K562 (cell line): ENCODE results near the gene OMA1. TPM values are rescaled to one million over a fixed set of nuclear protein-coding genes. Genes with fewer than 3 reads are reported as not detected.

Experiments
- ATAC-seq: fragments of 200-7000 bp; cut with Tn5 transposase; 3 replicates; pipeline ENCODE4 v1.9.1; 2020; ENCODE audit warnings: moderate library complexity
- BruUV-seq: library from RNA; stranded (reverse); fragments of 400-500 nt; replicated peaks from 2 replicates; lab custom pipeline; 2021; lab: Mats Ljungman, UMichigan
- CTCF ChIA-PET: fragments of 300-600 bp; formaldehyde crosslinking; extraction: SDS; loops from one replicate; lab custom pipeline; 2021; ENCODE audit warnings: low intra/inter-chr PET ratio; lab: Yijun Ruan, JAX
- POLR2A ChIA-PET: fragments of 300-600, 350-650 bp; sonication (Branson Sonifier 250); formaldehyde crosslinking; extraction: SDS; loops from one replicate; lab custom pipeline; 2021; ENCODE audit warnings: antibody characterized with exemption, inconsistent platforms; lab: Yijun Ruan, JAX
- DNase-seq, 4 experiments: peaks; one replicate each; pipeline versions ENCODE4 v3.0.0 to v3.0.0-alpha.2; 2011 to 2018; ENCODE audit warnings: low spot score in 3 of 4, mixed read lengths in 3 of 4; ENCODE audit errors: extremely low read depth in 1 of 4
- FAIRE-seq: peaks from 2 replicates; lab custom pipeline; 2011; peaks lifted over from hg19 to GRCh38; lab: Jason Lieb, UNC
- H2AFZ ChIP-seq: 2 replicates; pipeline ENCODE4 v1.6.0; 2011; ENCODE audit warnings: low read depth, low read length, control low read depth, inconsistent platforms
- H3K27ac ChIP-seq: fragments of 200-600 bp; 3 replicates; pipeline ENCODE4 v1.8.0; 2011; ENCODE audit warnings: low read depth, mild to moderate bottlenecking, control low read depth, inconsistent platforms, low read length, moderate library complexity, mixed read lengths; ENCODE audit errors: extremely low read depth
- H3K27me3 ChIP-seq, 2 experiments: fragments of 300-600 bp in 1 of 2; 2 replicates in 1 of 2; 3 replicates in 1 of 2; pipeline versions ENCODE4 v1.6.0 to v1.8.0; 2011; ENCODE audit warnings: inconsistent platforms in 2 of 2, low read length in 2 of 2, mild to moderate bottlenecking in 1 of 2, mixed read lengths in 1 of 2, moderate library complexity in 1 of 2; ENCODE audit not compliant: control insufficient read depth in 2 of 2, insufficient read depth in 2 of 2
- H3K36me3 ChIP-seq: fragments of 300-600 bp; 3 replicates; pipeline ENCODE4 v1.8.0; 2011; ENCODE audit warnings: mild to moderate bottlenecking, low read length, inconsistent platforms; ENCODE audit not compliant: control insufficient read depth, insufficient read depth
- H3K4me1 ChIP-seq, 2 experiments: fragments of 200-600 bp in 1 of 2; replicated peaks in 1 of 2; 2 replicates in 1 of 2; 3 replicates in 1 of 2; pipeline versions ENCODE4 v1.5.1 to v1.8.0; 2011; ENCODE audit warnings: inconsistent platforms in 2 of 2, low read length in 2 of 2, mild to moderate bottlenecking in 1 of 2, mixed read lengths in 1 of 2, moderate library complexity in 1 of 2; ENCODE audit not compliant: control insufficient read depth in 2 of 2, insufficient read depth in 2 of 2
- H3K4me2 ChIP-seq: 2 replicates; pipeline ENCODE4 v1.6.1; 2011; ENCODE audit warnings: low read length, control low read depth, inconsistent platforms, mixed read lengths; ENCODE audit not compliant: insufficient read depth
- H3K4me3 ChIP-seq: fragments of 200-600 bp; sonication (generic), shearing (Covaris generic); 2 replicates; pipeline ENCODE4 v1.5.1; 2016; ENCODE audit warnings: control low read depth, inconsistent platforms
- H3K79me2 ChIP-seq: fragments of 200-600 bp; 3 replicates; pipeline ENCODE4 v1.8.0; 2011; ENCODE audit warnings: low read length, inconsistent platforms; ENCODE audit not compliant: control insufficient read depth, insufficient read depth
- H3K9ac ChIP-seq, 2 experiments: 2 replicates each; pipeline versions ENCODE4 v1.6.0 to v1.6.1; 2011; ENCODE audit warnings: low read depth in 2 of 2, low read length in 2 of 2, control low read depth in 1 of 2, inconsistent platforms in 1 of 2, mild to moderate bottlenecking in 1 of 2, mixed read lengths in 1 of 2; ENCODE audit not compliant: insufficient read depth in 1 of 2
- H3K9me1 ChIP-seq: one replicate; pipeline ENCODE4 v1.6.0; 2011; ENCODE audit warnings: inconsistent platforms, mild to moderate bottlenecking, low read length, moderate library complexity; ENCODE audit not compliant: control insufficient read depth, insufficient read depth
- H3K9me3 ChIP-seq: replicated peaks from 2 replicates; pipeline ENCODE4 v1.5.1; 2011; ENCODE audit warnings: low read depth, low read length, inconsistent platforms; ENCODE audit not compliant: control insufficient read depth, insufficient read depth
- H4K20me1 ChIP-seq: replicated peaks from 2 replicates; pipeline ENCODE4 v1.6.1; 2011; ENCODE audit warnings: low read length, inconsistent platforms, mixed read lengths; ENCODE audit not compliant: control insufficient read depth, insufficient read depth
- DNMT1 ChIP-seq: fragments of 450-650 bp; IDR thresholded peaks from 2 replicates; pipeline ENCODE4 v1.6.1; 2016; ENCODE audit warnings: antibody characterized with exemption, mild to moderate bottlenecking
- LEF1 ChIP-seq: fragments of 450-650 bp; IDR thresholded peaks from 2 replicates; pipeline ENCODE4 v1.6.1; 2016; ENCODE audit warnings: mild to moderate bottlenecking
- NR1H2 ChIP-seq: sonication (generic); formaldehyde crosslinking; IDR thresholded peaks from 2 replicates; pipeline ENCODE4 v1.4.0; 2020; ENCODE audit warnings: mild to moderate bottlenecking, missing genetic modification reagents
- PHF8 ChIP-seq: fragments of 200-600 bp; sonication (generic); IDR thresholded peaks from 2 replicates; pipeline ENCODE4 v1.6.1; 2012; ENCODE audit warnings: mixed run types, mild to moderate bottlenecking, inconsistent platforms, low read length, moderate library complexity, borderline replicate concordance
- RFX7 ChIP-seq: fragments of 250-450 bp; sonication (Bioruptor Pico); IDR thresholded peaks from 2 replicates; pipeline ENCODE4 v1.5.1; 2021; ENCODE audit warnings: mild to moderate bottlenecking
- RUNX1 ChIP-seq: sonication (generic); IDR thresholded peaks from 2 replicates; pipeline ENCODE4 v1.6.1; 2016; ENCODE audit warnings: antibody characterized with exemption, low read depth
- TCF7L2 ChIP-seq: fragments of 150-350 bp; IDR thresholded peaks from 2 replicates; pipeline ENCODE4 v1.6.1; 2016; ENCODE audit warnings: low read depth, mild to moderate bottlenecking, low read length, moderate library complexity
- TCFL5 ChIP-seq: fragments of 250-450 bp; sonication (Bioruptor Pico); conservative IDR thresholded peaks from 2 replicates; pipeline ENCODE4 v1.6.1; 2021; ENCODE audit warnings: mild to moderate bottlenecking, moderate library complexity, matching md5 sums
- XRCC4 ChIP-seq: IDR thresholded peaks from one replicate; pipeline ENCODE4 v1.6.1; 2011; ENCODE audit not compliant: insufficient read depth, insufficient read length; ENCODE audit errors: extremely low read depth
- ZNF316 ChIP-seq: fragments of 450-650 bp; IDR thresholded peaks from 2 replicates; pipeline ENCODE4 v1.6.1; 2016
- ZNF41 ChIP-seq: fragments of 250-450 bp; sonication (Bioruptor Pico); conservative IDR thresholded peaks from 2 replicates; pipeline ENCODE4 v1.4.0; 2020; ENCODE audit warnings: mild to moderate bottlenecking
- ZNF561 ChIP-seq: fragments of 450-650 bp; formaldehyde crosslinking; conservative IDR thresholded peaks from 2 replicates; pipeline ENCODE4 v1.4.0; 2020; ENCODE audit warnings: mild to moderate bottlenecking, moderate library complexity
- ZNF780A ChIP-seq: fragments of 250-450 bp; sonication (Bioruptor Pico); IDR thresholded peaks from 2 replicates; pipeline ENCODE4 v1.5.0; 2021; ENCODE audit warnings: mild to moderate bottlenecking
- ZNF785 ChIP-seq: fragments of 250-450 bp; sonication (Bioruptor Pico); IDR thresholded peaks from 2 replicates; pipeline ENCODE4 v1.4.0; 2020; ENCODE audit warnings: mild to moderate bottlenecking
- WGBS: fragments of 100-300 bp; shearing (Covaris generic); methylation state at CpG from one replicate; pipeline ENCODE4 v1.1.6; 2016; ENCODE audit warnings: low coverage, mixed read lengths; ENCODE audit not compliant: insufficient coverage; ENCODE audit errors: missing lambda C conversion rate; 5-methylcytosine and 5-hydroxymethylcytosine counted together
- in situ Hi-C: fragments of 300-500 bp; cut with MboI; formaldehyde crosslinking; loops from 4 replicates; pipeline ENCODE4 v1.15.0; 2018; ENCODE audit warnings: inconsistent platforms, mixed read lengths
- intact Hi-C: fragments of 100-400 bp; cut with micrococcal nuclease; formaldehyde crosslinking; loops from 2 replicates; pipeline ENCODE4 v1.14.2; 2022
- polyA plus RNA-seq, 8 experiments: library from polyadenylated mRNA; depleted of rRNA in 4 of 8; stranded (reverse) in 5 of 8; unstranded in 3 of 8; fragments of >200 nt; fragmentation: Nextera tagmentation in 2 of 8; fragmentation: Illumina TruSeq in 1 of 8; extraction: Ambion mirVana in 2 of 8; extraction: Trizol in 1 of 8; gene quantifications; 2 replicates each; pipeline versions ENCODE4 v1.2.1 to v1.2.3, GENCODE V29; 2011 to 2014; ENCODE audit warnings: inconsistent platforms in 1 of 8, missing spikeins in 1 of 8
- total RNA-seq, 7 experiments: library from RNA; depleted of rRNA in 6 of 7; stranded (reverse); fragments of >200 nt in 6 of 7; fragmentation: Illumina TruSeq in 2 of 7; extraction: Trizol in 2 of 7; gene quantifications; 2 replicates each; pipeline versions ENCODE4 v1.2.1 to v1.2.3, GENCODE V29; 2011 to 2021; ENCODE audit warnings: low replicate concordance in 1 of 7
- TF ChIP-seq, protein P1 (sequence below): fragments of 250-450 bp; sonication (Bioruptor Pico); IDR thresholded peaks from 2 replicates; pipeline ENCODE4 v1.9.0; 2021; ENCODE audit warnings: mild to moderate bottlenecking
- TF ChIP-seq, protein P2 (sequence below): sonication (generic); formaldehyde crosslinking; IDR thresholded peaks from 2 replicates; pipeline ENCODE4 v1.8.0; 2022; ENCODE audit warnings: missing genetic modification reagents, mild to moderate bottlenecking, moderate library complexity, borderline replicate concordance
- TF ChIP-seq, protein P3 (sequence below): fragments of 450-650 bp; IDR thresholded peaks from 2 replicates; pipeline ENCODE4 v1.6.1; 2017; ENCODE audit warnings: antibody characterized with exemption

Gene OMA1
- total and polyA plus RNA-seq, 9 of the 15 experiments (the other 6 are each of a cell fraction or from before 2014, with no cell fraction given), result 16.6 to 51.5 (median 33.5) TPM

DNA sequence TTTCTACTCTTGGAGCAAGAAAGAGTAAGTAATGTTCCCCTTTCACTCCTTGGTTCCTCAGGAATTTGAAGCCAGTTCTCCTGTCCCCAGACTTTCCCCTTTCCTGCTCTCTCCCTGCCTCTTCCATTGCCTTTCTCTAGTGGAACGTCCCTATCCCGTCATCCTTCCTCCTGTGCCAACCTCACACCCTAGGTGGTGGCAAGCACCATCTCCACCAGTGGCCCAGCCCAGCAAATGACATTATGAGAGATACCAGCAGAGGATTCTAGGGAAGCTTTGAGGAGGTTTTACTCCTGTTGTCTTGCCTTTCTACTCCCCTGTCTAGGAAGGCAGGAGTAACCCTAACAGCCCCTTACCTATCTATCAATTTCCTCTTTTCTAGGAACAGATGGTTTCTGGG is 38.6 kb upstream of the OMA1 start:
- peaks cover 2 to 3% of the 10 kb centered on the region in 2 experiments; a peak in 1 of 5 replicates for H3K27me3 ChIP-seq
- H4K20me1 ChIP-seq, result no peaks in the 10 kb centered on the region; the same call in 1 of the 2 replicates
- H3K4me2 ChIP-seq, result no peak overlapping the region
- FAIRE-seq, result no peak
- POLR2A ChIA-PET, result no interaction called here
- BruUV-seq, result no TSS peak
- no peak for ATAC-seq
- intact Hi-C loops, result no loop called here
- in situ Hi-C loops, result no loop called here
- H3K27ac ChIP-seq, result no peak overlapping the region
- H3K4me3 ChIP-seq, result no peak overlapping the region
- WGBS, result 16% methylated on average over 2 of the region's 2 CpGs
- no peak for DNase-seq
- H3K9me1 ChIP-seq, result no peaks in the 10 kb centered on the region
- H3K9ac ChIP-seq, result no peak overlapping the region
- H3K9me3 ChIP-seq, result no peaks in the 10 kb centered on the region
- H2AFZ ChIP-seq, result no peak overlapping the region
- peaks cover 0 to 12% of the 10 kb centered on the region in 2 experiments; a peak in 2 of 5 replicates for H3K4me1 ChIP-seq
- TF ChIP-seq RFX7 (CRISPR knock-in tag), result no peak
- TF ChIP-seq ZNF780A (CRISPR knock-in tag), result no peak
- TF ChIP-seq NR1H2 (CRISPR knock-in tag), result no peak
- no peak for TF ChIP-seq XRCC4
- no peak for TF ChIP-seq RUNX1
- TF ChIP-seq, protein P1, sequence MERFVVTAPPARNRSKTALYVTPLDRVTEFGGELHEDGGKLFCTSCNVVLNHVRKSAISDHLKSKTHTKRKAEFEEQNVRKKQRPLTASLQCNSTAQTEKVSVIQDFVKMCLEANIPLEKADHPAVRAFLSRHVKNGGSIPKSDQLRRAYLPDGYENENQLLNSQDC, result no peak
- no peak for TF ChIP-seq TCF7L2
- TF ChIP-seq LEF1, result no peak
- TF ChIP-seq ZNF316, result no peak
- TF ChIP-seq PHF8, result no peak
- no peak for TF ChIP-seq ZNF41 (CRISPR knock-in tag)
- TF ChIP-seq, protein P2, sequence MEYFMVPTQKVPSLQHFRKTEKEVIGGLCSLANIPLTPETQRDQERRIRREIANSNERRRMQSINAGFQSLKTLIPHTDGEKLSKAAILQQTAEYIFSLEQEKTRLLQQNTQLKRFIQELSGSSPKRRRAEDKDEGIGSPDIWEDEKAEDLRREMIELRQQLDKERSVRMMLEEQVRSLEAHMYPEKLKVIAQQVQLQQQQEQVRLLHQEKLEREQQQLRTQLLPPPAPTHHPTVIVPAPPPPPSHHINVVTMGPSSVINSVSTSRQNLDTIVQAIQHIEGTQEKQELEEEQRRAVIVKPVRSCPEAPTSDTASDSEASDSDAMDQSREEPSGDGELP (CRISPR knock-in tag), result no peak
- TF ChIP-seq, protein P3, sequence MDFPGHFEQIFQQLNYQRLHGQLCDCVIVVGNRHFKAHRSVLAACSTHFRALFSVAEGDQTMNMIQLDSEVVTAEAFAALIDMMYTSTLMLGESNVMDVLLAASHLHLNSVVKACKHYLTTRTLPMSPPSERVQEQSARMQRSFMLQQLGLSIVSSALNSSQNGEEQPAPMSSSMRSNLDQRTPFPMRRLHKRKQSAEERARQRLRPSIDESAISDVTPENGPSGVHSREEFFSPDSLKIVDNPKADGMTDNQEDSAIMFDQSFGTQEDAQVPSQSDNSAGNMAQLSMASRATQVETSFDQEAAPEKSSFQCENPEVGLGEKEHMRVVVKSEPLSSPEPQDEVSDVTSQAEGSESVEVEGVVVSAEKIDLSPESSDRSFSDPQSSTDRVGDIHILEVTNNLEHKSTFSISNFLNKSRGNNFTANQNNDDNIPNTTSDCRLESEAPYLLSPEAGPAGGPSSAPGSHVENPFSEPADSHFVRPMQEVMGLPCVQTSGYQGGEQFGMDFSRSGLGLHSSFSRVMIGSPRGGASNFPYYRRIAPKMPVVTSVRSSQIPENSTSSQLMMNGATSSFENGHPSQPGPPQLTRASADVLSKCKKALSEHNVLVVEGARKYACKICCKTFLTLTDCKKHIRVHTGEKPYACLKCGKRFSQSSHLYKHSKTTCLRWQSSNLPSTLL, result no peak
- no peak for TF ChIP-seq TCFL5
- no peak for TF ChIP-seq DNMT1
- TF ChIP-seq ZNF561 (CRISPR knock-in tag), result no peak
- TF ChIP-seq ZNF785 (CRISPR knock-in tag), result no peak
- no peaks in the 10 kb centered on the region for H3K79me2 ChIP-seq
- CTCF ChIA-PET, result no interaction called here
- no peaks in the 10 kb centered on the region for H3K36me3 ChIP-seq
